HG03342 (cell line): Measurements from ENCODE around the gene CABS1.

Experiments used
- ATAC-seq: cut with Tn5 transposase; IDR thresholded peaks from one replicate; pipeline ENCODE4 v1.9.1; 2021; ENCODE audit warnings: mild to moderate bottlenecking, moderate library complexity; ENCODE audit not compliant: unreplicated experiment

CABS1 gene

GRCh38 chr4:70334681-70335080 lies at the start of gene CABS1:
Gene CABS1 (plus strand): TSS chr4:70334981. CDS start chr4:70335040, 59 bp downstream.
- no peak for ATAC-seq

DNA sequence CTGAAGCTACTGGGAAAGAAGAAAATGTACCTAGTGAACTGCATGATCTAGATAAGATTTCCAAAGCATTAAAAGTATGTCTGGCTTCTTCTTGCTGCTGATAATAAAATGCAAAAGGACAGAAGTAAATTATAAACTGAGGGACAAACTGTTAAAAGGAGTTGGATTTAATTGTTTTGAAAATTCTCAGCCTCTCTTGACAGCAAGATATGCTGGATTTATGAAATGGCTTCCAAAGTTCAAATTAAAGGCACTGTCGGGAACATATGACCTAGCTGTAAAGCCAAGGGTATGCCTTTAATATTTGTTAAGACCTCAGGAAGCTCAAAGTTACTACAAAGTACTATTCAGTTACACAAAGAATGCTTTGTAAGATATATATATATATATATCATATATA lies 46.1 kb upstream of the CABS1 start:
- no peak for ATAC-seq

- no peak for ATAC-seq
These were observed 43.4 kb upstream of the CABS1 start for GRCh38 chr4:70291341-70291740.

- no peak for ATAC-seq
These were observed 37.2 kb upstream of the CABS1 start for GRCh38 chr4:70297576-70297975.

DNA sequence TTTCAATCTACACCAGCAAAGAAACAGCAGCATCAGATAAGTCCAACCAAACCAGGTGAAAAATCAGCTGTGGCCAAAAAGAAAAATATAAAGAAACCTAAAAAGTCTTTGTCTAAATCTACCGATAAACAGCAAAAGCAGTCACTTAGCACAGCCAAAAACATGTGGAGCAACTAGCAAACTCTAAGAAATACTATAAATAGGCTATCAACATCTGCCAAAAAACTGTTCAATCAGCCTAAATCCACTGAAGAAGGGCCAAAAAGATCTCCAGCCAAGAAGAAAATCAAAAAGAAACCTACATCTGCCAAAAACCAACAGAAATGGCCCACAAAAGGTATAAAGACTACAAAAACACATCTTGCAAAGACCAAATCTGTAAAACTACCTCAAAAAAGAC lies 36.7 kb upstream of the CABS1 start:
- ATAC-seq = no peak

GRCh38 chr4:70299643-70300042 lies 35.1 kb upstream of the CABS1 start:
- no peak for ATAC-seq

- ATAC-seq = no peak
These were observed 34.6 kb upstream of the CABS1 start for GRCh38 chr4:70300215-70300614.

DNA sequence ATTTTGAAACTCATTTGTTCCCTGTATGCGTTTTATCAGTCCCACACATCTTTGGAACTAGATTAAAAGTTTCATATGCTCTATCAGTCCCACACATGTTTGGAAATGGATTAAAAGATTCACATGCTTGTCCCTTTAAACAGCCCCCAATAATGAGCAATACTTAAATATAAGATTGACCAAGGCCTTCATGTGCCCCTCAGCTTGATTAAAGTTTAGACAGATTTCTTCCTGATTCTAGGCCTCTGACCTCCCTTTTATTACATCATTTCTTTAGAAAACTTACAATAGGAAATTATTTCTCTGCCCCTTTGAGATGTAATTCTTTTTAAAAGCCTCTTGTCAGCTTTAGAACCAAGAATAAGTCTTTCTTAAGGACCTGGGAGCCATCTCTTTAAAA lies 31.7 kb upstream of the CABS1 start:
- ATAC-seq = no peak

DNA sequence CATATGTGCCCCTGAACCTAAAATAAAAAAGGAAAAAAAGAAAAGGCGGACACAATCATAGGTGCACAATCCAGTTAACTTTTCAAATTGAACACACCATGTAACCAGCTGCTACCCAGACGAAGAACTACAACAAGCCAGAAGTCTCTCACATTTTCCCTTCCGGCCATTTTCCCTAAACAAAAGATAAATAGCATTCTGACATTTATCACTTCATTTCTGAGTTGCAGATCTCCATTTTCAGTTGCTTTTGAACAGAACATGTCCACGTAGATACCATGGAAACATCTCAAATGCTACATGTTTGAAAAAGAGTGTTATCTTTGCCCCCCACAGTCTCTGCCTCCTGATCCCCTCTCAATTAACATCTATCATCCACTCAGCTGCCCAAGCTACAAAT lies 29.2 kb upstream of the CABS1 start:
- ATAC-seq = no peak

GRCh38 chr4:70306076-70306475 lies 28.7 kb upstream of the CABS1 start:
- no peak for ATAC-seq

DNA sequence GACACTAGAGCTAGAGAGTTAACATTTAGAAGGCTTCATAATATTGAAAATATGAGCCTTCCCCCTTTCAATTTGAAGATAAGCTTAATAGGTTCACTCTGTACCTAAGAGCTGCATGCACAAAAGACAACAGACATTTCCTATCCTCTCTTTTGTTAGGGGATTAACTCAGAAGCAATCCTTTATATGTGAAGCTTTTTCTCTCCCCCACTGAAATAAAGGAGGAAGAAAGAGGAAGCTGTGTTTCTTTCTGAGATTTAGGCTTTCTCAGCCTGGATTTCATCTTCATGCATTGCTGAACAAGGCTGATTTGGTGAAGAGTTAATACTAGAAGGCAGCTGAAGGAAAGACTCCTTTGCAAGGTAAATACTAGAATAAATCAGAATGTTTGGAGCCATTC lies 21.0 kb upstream of the CABS1 start:
- ATAC-seq = no peak

DNA sequence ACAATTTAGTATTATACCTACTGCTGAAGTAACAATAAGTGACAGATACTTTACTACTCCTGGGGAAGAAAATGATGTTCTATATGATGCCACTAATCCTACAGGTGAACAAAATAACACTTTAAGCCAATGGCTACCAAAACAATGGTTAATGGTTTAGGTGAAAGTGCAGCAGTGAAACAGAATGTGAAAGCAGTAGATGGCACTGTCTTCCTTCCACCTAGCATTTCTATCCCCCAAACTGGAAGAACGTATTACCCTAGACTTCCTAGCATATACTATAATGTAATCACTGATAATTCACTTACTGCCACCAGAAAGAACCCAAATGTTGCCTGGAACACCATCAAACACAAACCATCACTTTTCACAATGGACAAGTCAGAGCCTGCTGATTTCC lies 18.9 kb upstream of the CABS1 start:
- ATAC-seq = peak; percentile 59

DNA sequence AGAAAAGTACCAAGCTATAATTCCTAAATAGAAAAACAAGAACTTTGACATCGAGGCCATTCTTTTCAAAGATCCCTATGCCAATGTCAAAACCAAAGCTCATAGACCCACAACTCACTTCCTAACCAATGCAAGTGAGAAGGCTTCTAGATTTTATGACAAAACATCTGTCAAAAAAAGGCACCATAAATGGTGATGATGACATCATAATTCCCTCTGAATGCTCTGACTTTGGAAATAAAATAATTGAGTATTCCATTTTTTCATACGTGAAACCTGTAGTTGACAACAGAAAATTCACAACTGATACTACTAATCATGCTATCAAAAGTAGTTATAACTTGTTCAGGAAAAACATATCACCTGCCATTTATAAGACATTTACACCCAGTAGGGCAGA lies 8.7 kb upstream of the CABS1 start:
- ATAC-seq = no peak

DNA sequence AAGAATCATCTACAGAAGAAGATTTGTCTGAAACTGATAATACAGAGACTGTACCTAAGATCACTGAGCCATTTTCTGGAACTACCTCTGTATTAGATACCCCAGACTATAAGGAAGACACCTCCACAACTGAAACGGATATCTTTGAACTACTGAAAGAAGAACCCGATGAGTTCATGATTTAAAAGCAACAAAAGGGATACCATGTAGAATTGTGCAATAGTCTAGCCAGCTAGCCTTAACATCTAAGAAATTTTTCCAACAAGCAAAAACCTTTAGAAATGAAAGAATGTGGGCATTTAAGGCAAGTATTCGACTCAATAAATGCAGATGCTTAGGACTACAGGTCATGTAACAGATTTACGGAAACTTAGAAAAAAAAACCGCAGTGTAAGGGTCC lies 1.3 kb downstream of the CABS1 start:
- ATAC-seq = no peak

- ATAC-seq = no peak
These were observed 3.2 kb downstream of the CABS1 start for GRCh38 chr4:70337886-70338420.

GRCh38 chr4:70356185-70356584 lies 21.4 kb downstream of the CABS1 start:
- no peak for ATAC-seq

DNA sequence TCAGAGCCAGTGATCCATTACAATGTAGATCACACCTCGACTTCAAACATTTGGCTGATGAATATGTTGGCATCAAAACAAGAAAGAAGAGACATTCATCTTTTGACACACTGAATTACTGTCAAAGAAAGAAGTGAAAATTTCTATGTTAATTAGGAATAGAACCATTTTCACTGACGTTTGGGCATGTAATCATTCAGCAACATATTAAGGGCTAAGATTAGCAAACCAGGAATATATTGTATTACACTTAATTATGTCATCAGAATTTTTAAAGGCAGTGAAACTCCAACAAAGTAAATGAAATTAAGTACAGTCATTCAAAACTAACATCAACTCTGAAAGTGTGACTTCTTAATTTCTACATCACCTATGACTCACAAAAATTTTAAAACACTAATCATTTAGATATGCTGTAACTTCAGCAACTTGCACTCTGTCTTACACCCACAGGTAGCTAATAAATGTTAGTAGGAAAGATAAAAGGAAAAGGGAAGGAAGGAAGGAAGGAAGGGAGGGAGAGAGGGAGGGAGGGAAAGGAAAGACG lies 24.4 kb downstream of the CABS1 start:
- ATAC-seq = no peak

DNA sequence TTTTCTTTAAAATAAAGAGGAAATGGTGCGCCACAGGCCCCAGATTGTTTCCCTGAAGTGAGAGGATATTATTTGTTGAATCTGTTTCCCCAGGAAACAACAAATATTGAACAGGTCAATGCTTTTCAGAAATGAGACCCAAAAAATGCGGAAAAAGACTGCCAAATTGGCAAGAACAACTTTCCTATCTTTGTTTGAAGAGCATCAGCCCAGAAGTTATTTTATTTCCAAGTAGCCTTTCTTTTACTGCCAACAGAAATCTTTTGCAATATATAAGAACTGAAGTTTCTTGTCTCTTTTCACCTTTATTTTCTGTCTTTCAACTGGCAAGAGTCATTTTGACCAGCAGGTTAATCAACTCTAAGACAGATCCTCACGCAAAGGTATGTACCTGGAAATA lies 25.7 kb downstream of the CABS1 start, which contains the start of gene SMR3A:
Gene SMR3A, plus strand, starts transcription at position 301 of the 400 bp plus-strand sequence. CDS start 1,356 bp downstream, outside the sequence.
- ATAC-seq = no peak

- no peak for ATAC-seq
These were observed 29.2 kb downstream of the CABS1 start for GRCh38 chr4:70364002-70364401.

DNA sequence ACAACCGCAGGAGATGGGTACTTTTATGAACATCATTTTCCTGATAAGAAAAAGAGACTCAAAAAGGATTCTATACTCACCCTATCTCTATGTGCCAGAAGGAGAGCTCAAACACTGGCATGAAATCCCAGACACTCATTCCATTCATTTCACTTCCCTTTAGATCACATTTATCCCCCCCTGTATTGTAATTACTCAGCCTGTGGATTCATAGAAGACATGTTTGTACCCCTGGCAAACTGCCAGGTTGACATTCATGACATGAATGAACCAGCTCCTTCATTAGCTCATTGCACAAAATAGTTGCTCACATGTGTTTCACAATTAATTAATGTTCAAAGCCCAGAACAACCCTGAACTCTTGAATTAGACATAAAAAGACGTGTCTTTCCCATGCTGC lies 30.7 kb downstream of the CABS1 start:
- ATAC-seq = peak; percentile 39

- ATAC-seq = no peak
These were observed 33.0 kb downstream of the CABS1 start for GRCh38 chr4:70367813-70368212.

DNA sequence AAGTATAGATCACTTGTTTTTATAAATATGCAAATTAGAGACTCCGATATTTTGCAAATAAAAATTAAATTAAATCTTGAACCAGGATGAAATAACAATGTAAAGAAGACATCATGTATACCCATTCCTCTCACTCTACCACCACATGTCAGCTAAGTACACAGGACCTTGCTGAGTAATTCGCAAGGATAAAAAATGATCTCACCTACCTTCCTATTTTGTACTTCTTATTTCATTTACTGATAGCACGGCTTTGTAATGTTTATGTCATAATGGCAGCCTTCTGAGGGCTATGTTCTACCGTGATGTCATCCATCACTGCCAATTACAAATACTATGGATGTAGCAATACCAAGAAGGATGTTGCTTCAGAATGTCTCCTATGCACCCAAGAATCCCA lies 37.2 kb downstream of the CABS1 start:
- no peak for ATAC-seq

- no peak for ATAC-seq
These were observed 38.0 kb downstream of the CABS1 start for GRCh38 chr4:70372760-70373159.
